Measurements from ENCODE around the gene ADAT3. TPM values are rescaled to one million over a fixed set of nuclear protein-coding genes. Genes with fewer than 3 reads are reported as not detected.

Gene ADAT3
- total RNA-seq, 1 donor from 2014 or later, result 6.3 TPM

DNA sequence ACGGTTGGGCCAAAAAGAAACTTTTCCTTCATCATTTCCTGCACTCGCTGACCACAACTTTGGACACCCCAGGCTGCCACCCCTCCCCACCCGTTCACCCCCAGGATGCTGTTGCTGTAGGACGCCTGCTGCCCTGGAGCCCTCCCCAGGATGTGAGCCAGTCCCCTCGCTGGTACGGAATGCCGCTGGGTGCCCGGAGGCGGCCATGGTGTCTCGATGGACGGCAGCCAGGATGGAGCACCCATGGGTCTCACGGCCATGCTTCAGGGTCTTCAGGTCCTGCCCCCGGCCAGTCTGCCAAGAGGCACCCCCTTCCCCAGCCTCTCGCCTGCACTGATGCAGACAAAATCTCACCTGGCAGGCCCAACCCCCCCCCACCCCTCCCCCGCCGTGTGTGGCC lies 20.3 kb downstream of the ADAT3 start:
- intact Hi-C loops (cut with DNase I), result no loop called here

DNA sequence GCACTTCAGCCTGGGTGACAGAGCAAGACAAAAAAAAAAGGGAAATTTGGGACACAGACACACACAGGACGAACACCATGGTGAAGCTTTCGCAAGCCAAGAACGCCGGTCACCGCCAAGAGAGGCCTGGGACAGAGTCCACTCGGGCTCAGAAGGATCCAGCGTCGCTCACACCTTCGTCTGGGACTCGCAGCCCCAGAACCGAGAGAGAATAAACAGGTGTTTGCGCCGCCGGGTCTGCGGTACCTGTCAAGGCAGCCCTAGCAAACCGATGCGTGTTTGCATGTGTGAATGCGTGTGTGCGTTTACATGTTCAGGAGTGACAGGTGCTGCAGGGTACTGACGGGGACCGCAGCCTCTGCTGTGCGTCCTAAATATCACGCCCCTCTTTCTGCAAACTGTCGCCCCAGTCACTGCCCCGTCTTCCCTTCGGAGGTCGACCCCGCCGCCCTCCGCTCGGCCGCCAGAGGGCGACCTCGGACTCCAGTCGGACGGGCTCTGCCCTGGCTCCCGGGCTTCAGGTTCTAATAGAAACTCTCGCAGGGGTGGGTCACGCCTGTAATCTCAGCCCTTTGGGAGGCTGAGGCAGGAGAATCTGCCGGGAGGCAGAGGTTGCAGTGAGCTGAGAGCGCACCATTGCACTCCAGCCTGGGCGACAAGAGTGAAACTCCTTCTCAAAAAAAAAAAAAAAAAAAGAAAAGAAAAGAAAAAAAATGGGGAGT lies 24.0 kb downstream of the ADAT3 start:
- DNase-seq (peak; percentile 91), ATAC-seq (peak; percentile 95)
- Histone ChIP-seq H3K36me3 (peaks cover 9% of the 10 kb centered on the region), H3K4me3 (peak overlapping the region; percentile 37), H3K27me3 (no peaks in the 10 kb centered on the region), H3K4me1 (peaks cover 8% of the 10 kb centered on the region), H3K9me3 (no peaks in the 10 kb centered on the region), H3K27ac (no peak overlapping the region)
- TF ChIP-seq, protein P1, sequence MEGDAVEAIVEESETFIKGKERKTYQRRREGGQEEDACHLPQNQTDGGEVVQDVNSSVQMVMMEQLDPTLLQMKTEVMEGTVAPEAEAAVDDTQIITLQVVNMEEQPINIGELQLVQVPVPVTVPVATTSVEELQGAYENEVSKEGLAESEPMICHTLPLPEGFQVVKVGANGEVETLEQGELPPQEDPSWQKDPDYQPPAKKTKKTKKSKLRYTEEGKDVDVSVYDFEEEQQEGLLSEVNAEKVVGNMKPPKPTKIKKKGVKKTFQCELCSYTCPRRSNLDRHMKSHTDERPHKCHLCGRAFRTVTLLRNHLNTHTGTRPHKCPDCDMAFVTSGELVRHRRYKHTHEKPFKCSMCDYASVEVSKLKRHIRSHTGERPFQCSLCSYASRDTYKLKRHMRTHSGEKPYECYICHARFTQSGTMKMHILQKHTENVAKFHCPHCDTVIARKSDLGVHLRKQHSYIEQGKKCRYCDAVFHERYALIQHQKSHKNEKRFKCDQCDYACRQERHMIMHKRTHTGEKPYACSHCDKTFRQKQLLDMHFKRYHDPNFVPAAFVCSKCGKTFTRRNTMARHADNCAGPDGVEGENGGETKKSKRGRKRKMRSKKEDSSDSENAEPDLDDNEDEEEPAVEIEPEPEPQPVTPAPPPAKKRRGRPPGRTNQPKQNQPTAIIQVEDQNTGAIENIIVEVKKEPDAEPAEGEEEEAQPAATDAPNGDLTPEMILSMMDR (IDR thresholded peaks at IDR 0.05), result peak; percentile 93
- intact Hi-C loops (cut with DNase I), result no loop called here

More for the DNA sequence above, 20.3 kb downstream of the ADAT3 start:
- TF ChIP-seq, protein P1 (IDR thresholded peaks at IDR 0.05), result no peak
- H3K9me3 ChIP-seq, result no peaks in the 10 kb centered on the region
- DNase-seq, result no peak
- H3K4me3 ChIP-seq, result no peak overlapping the region
- no peak for ATAC-seq
- H3K4me1 ChIP-seq, result peaks cover 8% of the 10 kb centered on the region
- H3K27ac ChIP-seq, result no peak overlapping the region
- peaks cover 29% of the 10 kb centered on the region for H3K36me3 ChIP-seq
- H3K27me3 ChIP-seq, result no peaks in the 10 kb centered on the region

DNA sequence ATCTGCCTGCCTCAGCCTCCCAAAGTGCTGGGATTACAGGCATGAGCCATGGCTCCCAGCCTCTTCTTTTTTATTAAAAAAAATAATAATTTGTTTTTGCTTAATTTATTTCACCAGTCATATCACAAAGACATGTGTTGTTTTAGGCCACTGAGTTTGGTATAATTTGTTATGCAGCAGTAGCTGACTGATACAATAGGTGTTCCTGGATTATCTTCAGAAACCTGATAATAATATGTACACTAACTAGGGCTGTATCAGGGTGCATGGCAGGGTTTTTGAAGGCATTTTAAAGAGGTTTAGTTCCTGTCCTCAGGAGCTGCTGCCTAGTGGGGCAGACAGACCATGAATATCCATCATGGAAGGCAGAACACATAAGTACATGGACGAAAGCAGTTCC lies 26.2 kb downstream of the ADAT3 start:
- Histone ChIP-seq H3K4me1 (peaks cover 8% of the 10 kb centered on the region), H3K27me3 (no peaks in the 10 kb centered on the region), H3K27ac (no peak overlapping the region), H3K4me3 (no peak overlapping the region), H3K9me3 (no peaks in the 10 kb centered on the region), H3K36me3 (no peaks in the 10 kb centered on the region)
- DNase-seq (no peak), ATAC-seq (no peak)
- intact Hi-C loops (cut with DNase I), result no loop called here
- TF ChIP-seq, protein P1 (IDR thresholded peaks at IDR 0.05), result no peak

DNA sequence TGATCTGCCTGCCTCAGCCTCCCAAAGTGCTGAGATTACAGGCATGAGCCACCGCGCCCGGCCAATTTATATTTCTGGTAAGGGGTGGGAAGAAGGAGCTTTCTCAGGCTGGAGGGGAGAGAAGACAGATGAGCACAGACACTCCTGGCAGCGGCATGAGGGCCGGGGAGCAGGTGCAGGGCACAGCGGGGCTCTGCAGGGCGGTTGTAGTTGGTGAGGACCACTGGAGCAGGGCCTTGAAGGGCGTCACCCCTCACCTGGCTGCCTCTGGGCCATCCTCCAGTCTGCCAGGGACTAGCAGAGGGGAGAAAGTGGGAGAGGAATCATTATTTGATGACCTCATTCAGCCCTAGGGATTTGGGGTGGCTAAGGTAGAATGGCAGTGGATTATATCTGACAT lies 27.2 kb downstream of the ADAT3 start:
- TF ChIP-seq, protein P1 (IDR thresholded peaks at IDR 0.05), result no peak
- Histone ChIP-seq H3K9me3 (no peaks in the 10 kb centered on the region), H3K27ac (no peak overlapping the region), H3K36me3 (no peaks in the 10 kb centered on the region), H3K4me3 (no peak overlapping the region), H3K27me3 (no peaks in the 10 kb centered on the region), H3K4me1 (peaks cover 8% of the 10 kb centered on the region)
- ATAC-seq (no peak), DNase-seq (no peak)
- intact Hi-C loops (cut with DNase I), result no loop called here

DNA sequence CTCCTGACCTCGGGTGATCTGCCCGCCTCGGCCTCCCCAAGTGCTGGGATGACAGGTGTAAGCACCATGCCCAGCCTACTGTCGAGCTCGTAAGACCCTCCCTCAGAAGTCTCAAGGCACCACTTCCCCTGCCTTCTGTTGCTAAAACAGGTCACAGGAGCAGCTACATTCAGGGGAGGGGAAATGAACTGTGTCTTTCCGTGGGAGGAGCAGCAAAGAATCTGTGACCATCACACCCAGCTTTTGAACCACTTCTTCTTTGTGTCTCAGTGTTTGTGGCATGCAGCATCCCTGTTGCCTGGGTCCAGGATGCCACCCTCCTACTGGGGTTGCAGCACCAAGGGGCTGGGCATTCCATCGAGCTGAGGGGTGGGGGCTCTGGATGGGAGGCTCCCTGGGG lies 28.0 kb downstream of the ADAT3 start:
- no peaks in the 10 kb centered on the region for H3K9me3 ChIP-seq
- DNase-seq (no peak), ATAC-seq (no peak)
- peaks cover 8% of the 10 kb centered on the region for H3K4me1 ChIP-seq
- H3K27me3 ChIP-seq, result no peaks in the 10 kb centered on the region
- H3K4me3 ChIP-seq, result no peak overlapping the region
- intact Hi-C loops (cut with DNase I), result no loop called here
- no peaks in the 10 kb centered on the region for H3K36me3 ChIP-seq
- H3K27ac ChIP-seq, result no peak overlapping the region
- TF ChIP-seq, protein P1 (IDR thresholded peaks at IDR 0.05), result no peak

Data from upper lobe of right lung (tissue), 1 donor.